Measurements from ENCODE around the gene RMDN2.
"Not testable (repeated sequence)": the region's sequence is repeated elsewhere in the genome, so short reads cannot be mapped to it uniquely, and the experiment has no call there.

RMDN2 gene

DNA sequence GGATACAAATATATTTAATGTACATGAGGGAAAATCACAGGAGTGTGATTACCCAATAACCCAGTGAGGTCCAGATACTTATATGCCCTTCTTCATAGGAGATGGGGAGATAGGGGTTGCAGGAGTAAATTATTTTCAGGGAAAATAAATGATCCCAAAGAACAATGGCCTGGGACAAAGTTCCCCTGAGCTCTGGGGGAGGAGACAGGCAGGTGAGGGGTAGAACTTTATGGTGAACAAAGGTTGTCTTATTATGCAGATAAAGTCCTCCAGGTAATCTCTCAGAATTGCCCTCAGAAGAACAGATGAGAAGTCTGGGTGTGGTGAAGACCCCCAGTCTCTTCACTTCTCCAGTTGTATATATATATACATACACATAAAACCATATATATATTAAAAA, 22.1 kb upstream of the RMDN2 start:
- DNase-seq = no peak

DNA sequence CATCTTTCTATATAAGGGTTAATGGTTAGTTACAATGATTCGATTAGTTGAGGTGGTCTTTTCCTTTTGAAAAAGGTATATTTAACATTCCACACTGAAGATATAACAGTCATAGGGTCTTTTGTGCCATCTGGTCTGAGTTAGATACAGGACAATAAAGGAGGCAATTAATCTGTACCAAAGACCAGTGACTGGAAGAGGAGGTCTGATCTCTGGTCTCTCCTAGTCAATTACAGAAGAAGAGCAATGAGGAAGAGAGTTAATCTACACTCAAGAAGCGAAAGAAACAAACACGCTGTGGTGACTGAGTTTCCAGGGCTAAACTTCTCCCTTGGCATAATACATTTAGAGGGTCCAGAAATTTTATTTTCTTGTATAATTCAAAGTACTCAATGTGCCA, 20.7 kb upstream of the RMDN2 start:
- no peak for DNase-seq

DNA sequence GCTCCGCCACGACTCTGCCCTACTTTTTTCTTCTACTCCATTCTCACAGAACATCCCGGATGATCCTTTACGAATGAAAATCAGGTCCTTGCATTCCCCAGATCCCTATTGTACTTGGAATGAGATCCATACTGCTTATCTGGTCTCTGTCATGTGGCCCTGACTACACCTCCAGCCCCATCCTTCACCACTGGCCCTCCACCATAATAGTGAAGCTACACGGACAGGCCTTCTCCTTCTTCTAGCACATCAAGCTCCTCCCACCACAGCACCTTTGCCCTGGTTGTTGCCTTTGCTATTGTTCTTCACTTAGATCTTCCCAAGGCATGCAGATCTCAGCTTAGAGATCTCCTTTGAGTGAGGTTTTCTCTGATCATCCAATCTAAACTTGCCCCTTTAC, 20.1 kb upstream of the RMDN2 start:
- DNase-seq = no peak

- DNase-seq = no peak
These were observed 19.0 kb upstream of the RMDN2 start for GRCh38 chr2:37906131-37906530.

DNA sequence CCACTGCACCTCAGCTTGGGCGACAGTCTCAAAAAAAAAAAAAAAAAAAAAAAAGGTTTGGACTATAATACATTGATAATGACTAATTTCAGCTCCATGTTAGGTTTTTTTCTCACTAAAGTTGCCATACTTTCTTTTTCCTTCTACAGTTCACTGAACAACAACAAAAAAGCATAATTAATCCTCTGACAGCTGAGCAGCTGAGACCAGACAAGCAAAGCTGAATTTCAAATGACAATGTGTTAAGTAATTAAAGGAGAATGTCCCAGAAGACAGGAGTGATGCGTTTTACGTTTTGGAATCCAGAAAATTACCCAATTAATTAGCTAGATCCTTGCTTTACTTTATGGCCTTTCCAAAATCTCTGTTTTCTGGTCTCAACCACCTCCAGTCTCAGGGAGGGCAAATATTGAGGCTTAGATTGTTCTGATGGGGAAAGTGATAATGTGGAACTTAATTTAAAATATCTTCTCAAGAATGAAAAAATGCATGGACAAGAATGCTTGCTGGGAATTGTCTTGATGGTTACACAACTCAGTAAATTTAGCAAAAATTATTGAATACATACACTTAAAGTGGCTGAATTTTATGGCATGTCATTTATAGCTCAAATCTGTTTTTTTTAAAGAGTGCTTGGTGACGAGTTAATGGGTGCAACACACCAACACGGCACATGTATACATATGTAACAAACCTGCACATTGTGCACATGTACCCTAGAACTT, 17.4 kb upstream of the RMDN2 start:
- DNase-seq = no peak

DNA sequence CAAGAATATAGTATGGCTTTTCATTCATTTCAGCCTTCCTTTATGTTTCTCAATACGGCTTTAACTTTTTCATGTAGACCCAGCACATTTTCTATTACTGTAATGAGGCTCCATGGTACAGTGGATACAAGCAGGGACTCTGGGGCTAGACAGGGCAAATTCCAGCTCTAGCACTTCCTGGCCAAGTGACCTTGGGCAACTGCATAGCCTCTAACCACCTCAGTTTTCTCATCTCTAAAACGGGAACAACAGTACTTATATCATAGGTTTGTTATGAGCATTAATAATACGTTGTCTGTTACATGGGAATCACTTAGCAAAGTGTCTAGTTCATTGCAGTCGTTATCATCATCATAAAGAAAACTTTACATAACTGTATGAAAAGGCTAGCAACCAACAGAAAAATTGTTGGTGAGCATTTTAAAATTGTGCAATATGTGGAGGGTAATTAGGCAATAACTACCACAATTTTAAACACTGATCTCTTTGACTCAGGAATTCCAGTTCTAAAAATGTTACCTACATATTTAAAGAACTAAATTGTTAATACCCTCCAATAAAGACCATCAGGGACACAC, 13.7 kb upstream of the RMDN2 start:
- DNase-seq = no peak

DNA sequence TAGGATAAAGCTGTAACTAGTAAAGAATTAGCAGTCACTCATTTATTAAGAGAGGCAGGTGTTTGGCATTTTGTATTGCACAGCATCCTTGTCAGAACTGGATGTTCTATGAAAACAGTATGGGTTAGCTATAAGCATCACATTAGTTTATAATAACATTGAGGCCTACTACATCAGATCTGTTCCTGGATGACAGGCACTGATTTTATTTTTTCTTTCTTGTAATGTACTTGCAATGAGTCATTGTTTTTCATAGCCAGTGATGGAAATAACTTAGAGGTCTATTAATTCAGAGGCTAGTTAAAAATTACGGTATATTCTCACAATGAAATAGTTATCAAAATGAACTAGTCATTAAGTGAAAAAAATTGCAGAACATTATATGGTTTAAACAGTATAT, 13.0 kb upstream of the RMDN2 start:
- no peak for DNase-seq

- DNase-seq = no peak
These were observed 12.5 kb upstream of the RMDN2 start for GRCh38 chr2:37912616-37913015.

DNA sequence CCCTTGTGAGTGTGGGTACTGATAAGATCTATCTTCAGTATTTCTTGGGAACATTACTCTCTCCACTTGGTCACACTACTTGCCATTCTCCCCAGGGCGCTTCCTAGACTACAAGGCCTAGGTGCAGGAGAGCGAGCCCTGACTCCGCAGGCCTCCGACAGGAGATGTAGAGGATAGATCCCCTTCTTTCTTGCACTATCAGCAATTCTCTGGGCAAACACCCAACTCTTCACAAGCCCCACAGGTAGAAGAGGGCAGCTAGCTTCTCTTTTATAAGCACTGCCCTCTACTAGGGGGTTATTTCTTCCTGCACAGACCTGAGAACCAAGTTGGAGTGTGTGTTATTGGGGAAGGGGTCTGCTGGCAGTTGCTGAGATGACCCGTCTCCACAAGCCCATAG, 10.7 kb upstream of the RMDN2 start:
- DNase-seq = no peak

GRCh38 chr2:37915773-37916172, 9.3 kb upstream of the RMDN2 start:
- DNase-seq = no peak

- no peak for DNase-seq
These were observed 8.5 kb upstream of the RMDN2 start for GRCh38 chr2:37916512-37917082.

- no peak for DNase-seq
These were observed 7.5 kb upstream of the RMDN2 start for GRCh38 chr2:37917281-37918228.

- DNase-seq = no peak
These were observed 6.3 kb upstream of the RMDN2 start for GRCh38 chr2:37918742-37919186.

- no peak for DNase-seq
These were observed 5.5 kb upstream of the RMDN2 start for GRCh38 chr2:37919631-37920032.

DNA sequence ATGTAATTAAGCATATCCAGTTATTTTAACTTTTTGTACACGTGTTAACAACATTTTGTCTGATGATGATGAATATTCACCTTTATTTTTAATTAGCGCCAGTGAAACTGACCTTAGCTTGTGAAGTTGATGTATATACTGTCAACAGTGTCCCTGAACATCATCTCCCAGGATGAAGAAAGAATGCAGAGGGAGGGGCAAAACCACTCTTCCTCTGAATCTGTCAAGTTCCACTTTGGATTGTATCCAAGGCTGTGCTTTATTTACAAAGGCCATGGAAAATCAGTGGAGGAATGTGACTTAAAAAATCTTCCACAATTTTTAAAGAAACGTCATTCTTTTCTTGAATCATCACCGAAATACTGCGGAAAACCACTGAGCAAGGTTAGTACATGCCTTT, 4.5 kb upstream of the RMDN2 start:
- no peak for DNase-seq

- DNase-seq = no peak
These were observed 3.3 kb upstream of the RMDN2 start for GRCh38 chr2:37921781-37922180.

DNA sequence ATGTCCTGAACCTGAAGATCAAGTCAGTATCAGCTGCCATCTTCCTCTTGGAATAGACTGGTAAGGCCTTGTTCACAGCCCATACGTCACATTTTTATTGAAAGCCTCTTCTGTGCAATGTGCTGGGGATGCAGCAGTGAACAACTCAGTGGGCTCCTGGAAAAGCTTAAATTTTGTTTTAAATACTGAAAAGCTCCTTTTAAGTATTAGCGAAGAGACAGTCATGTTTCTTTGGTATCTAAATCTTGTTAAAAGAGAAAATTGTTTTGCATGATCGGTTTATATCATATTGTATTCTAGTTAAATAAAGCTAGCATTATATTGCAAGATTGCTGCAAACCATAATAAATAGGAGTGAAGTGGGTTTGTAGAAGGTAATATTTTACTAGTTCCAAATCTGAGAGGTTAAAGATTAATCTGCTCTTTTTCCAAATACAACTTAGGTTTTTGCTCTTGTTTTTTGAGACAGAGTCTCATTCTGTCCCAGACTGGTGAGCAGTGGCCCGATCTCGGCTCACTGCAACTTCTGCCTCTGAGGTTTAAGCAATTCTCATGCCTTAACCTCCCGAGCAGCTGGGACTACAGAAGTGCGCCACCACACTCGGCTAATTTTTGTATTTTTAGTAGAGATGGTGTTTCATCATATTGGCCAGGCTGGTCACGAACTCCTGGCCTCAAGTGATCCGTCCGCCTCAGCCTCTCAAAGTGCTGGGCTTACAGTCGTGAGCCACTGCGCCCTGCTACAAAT, 1.6 kb upstream of the RMDN2 start:
- no peak for DNase-seq

DNA sequence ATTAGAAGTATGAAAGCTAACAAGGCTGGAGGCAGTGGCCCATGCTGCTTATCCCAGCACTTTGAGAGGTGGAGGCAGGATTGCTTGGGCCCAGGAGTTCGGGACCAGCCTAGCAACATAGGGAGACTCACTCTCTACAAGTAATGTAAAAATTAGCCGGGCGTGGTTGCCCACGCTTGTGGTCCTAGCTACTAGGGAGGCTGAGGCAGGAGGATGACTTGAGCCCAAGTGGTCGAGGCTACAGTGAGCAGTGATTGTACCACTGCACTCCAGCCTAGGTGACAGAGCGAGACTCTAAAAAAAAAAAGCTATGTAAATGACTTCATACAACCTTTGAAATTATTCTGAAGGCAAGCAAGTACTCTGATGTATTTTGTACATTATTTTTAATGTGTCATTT, 1.5 kb downstream of the RMDN2 start:
- DNase-seq = no peak

GRCh38 chr2:37928377-37928776, 3.3 kb downstream of the RMDN2 start:
- DNase-seq = no peak

GRCh38 chr2:37930392-37930791, 5.3 kb downstream of the RMDN2 start:
- not testable (repeated sequence) for DNase-seq

- DNase-seq = not testable (repeated sequence)
These were observed 7.8 kb downstream of the RMDN2 start for GRCh38 chr2:37932873-37933272.

All from DMS 273 treated with DMSO at 0.1 percent for 48 hours (cell line).